B cell (primary cell): ENCODE measurements around the gene VLDLR. TPM values are rescaled to one million over a fixed set of nuclear protein-coding genes. Genes with fewer than 3 reads are reported as not detected.

Source experiments
- ATAC-seq: fragments of 200-7000 bp; cut with Tn5 transposase; one replicate; pipeline ENCODE4 v1.10.0; 2021; ENCODE audit warnings: low read depth, mild to moderate bottlenecking, moderate number of reproducible peaks, moderate library complexity
- CTCF ChIA-PET: fragments of 350-600 bp; sonication (Branson Sonifier 250); formaldehyde crosslinking; loops from one replicate; lab custom pipeline; 2021; ENCODE audit warnings: antibody characterized with exemption, inconsistent platforms; lab: Charles Lee
- POLR2A ChIA-PET: fragments of 350-600 bp; sonication (Branson Sonifier 250); formaldehyde crosslinking; loops from one replicate; lab custom pipeline; 2021; ENCODE audit warnings: antibody characterized with exemption; lab: Charles Lee
- DNase-seq: peaks from one replicate; pipeline ENCODE4 v3.0.0; 2013
- H2AFZ ChIP-seq: 2 replicates; pipeline ENCODE4 v1.6.1; 2012; ENCODE audit warnings: mild to moderate bottlenecking, low read depth, low read length; ENCODE audit not compliant: insufficient read depth, poor library complexity, severe bottlenecking
- H3K27ac ChIP-seq, 2 donors: 1 replicate in 1 of 2; 2 replicates in 1 of 2; pipeline ENCODE4 v1.5.1; 2012 to 2013; ENCODE audit warnings: low read length in 2 of 2, mild to moderate bottlenecking in 2 of 2, moderate library complexity in 1 of 2
- H3K27me3 ChIP-seq, 4 experiments: fragments of 200-600 bp in 1 of 4; sonication (generic) in 1 of 4; replicated peaks in 1 of 4; 1 replicate in 2 of 4; 2 replicates in 2 of 4; pipeline versions ENCODE4 v1.6.1 to v1.7.0; 2013 to 2016; ENCODE audit warnings: low read length in 3 of 4, mild to moderate bottlenecking in 2 of 4, mixed read lengths in 1 of 4, moderate library complexity in 1 of 4; ENCODE audit not compliant: insufficient read depth in 4 of 4, control insufficient read depth in 3 of 4; ENCODE audit errors: control extremely low read depth in 1 of 4
- H3K36me3 ChIP-seq, 2 experiments: replicated peaks in 1 of 2; 1 replicate in 1 of 2; 2 replicates in 1 of 2; pipeline versions ENCODE4 v1.6.1 to v1.7.1; 2013; ENCODE audit warnings: low read length in 1 of 2; ENCODE audit not compliant: insufficient read depth in 2 of 2, control insufficient read depth in 1 of 2; ENCODE audit errors: control extremely low read depth in 1 of 2, extremely low read depth in 1 of 2
- H3K4me1 ChIP-seq, 2 donors: fragments of 200-600 bp in 1 of 2; sonication (generic) in 1 of 2; 1 replicate in 1 of 2; 2 replicates in 1 of 2; pipeline versions ENCODE4 v1.5.1 to v1.6.1; 2013 to 2017; ENCODE audit warnings: low read length in 2 of 2; ENCODE audit not compliant: control insufficient read depth in 2 of 2, insufficient read depth in 2 of 2
- H3K4me2 ChIP-seq: replicated peaks from 2 replicates; pipeline ENCODE3; 2012; ENCODE audit warnings: mild to moderate bottlenecking, low read depth, low read length; ENCODE audit not compliant: poor library complexity, severe bottlenecking
- H3K4me3 ChIP-seq, 5 experiments: fragments of 200-600 bp in 1 of 5; sonication (generic) in 1 of 5; 1 replicate in 3 of 5; 2 replicates in 2 of 5; pipeline versions ENCODE4 v1.5.1 to v1.7.0; 2011 to 2016; ENCODE audit warnings: low read length in 4 of 5, mild to moderate bottlenecking in 4 of 5, low read depth in 2 of 5, control low read depth in 1 of 5, moderate library complexity in 1 of 5; ENCODE audit not compliant: insufficient read depth in 1 of 5; ENCODE audit errors: control extremely low read depth in 1 of 5, extremely low read depth in 1 of 5
- H3K79me2 ChIP-seq: fragments of 200-600 bp; sonication (generic); one replicate; pipeline ENCODE4 v1.6.0; 2016; ENCODE audit warnings: low read length; ENCODE audit not compliant: control insufficient read depth, insufficient read depth
- H3K9ac ChIP-seq: fragments of 200-600 bp; sonication (generic); 2 replicates; pipeline ENCODE4 v1.6.1; 2017; ENCODE audit warnings: mild to moderate bottlenecking, low read length, moderate library complexity
- H3K9me3 ChIP-seq, 3 donors: one replicate each; pipeline versions ENCODE4 v1.6.1 to v1.7.1; 2013; ENCODE audit warnings: low read length in 2 of 3; ENCODE audit not compliant: control insufficient read depth in 2 of 3, insufficient read depth in 1 of 3; ENCODE audit errors: control extremely low read depth in 1 of 3
- H4K20me1 ChIP-seq: 2 replicates; pipeline ENCODE4 v1.6.0; 2012; ENCODE audit warnings: mild to moderate bottlenecking, low read length; ENCODE audit not compliant: insufficient read depth, control insufficient read depth, poor library complexity, severe bottlenecking
- H3K27ac Mint-ChIP-seq: one replicate; pipeline ENCODE4 v1.8.0; 2021; ENCODE audit warnings: mixed read lengths
- H3K27me3 Mint-ChIP-seq: one replicate; pipeline ENCODE4 v1.8.0; 2021; ENCODE audit warnings: mixed read lengths
- H3K4me1 Mint-ChIP-seq: one replicate; pipeline ENCODE4 v1.8.0; 2021; ENCODE audit warnings: mixed read lengths
- H3K4me3 Mint-ChIP-seq: one replicate; pipeline ENCODE4 v1.8.0; 2021; ENCODE audit warnings: mixed read lengths
- H3K9me3 Mint-ChIP-seq: one replicate; pipeline ENCODE4 v1.8.0; 2022; ENCODE audit warnings: mixed read lengths; ENCODE audit not compliant: insufficient read depth
- EZH2 ChIP-seq: IDR thresholded peaks from 2 replicates; pipeline ENCODE4 v1.6.1; 2012; ENCODE audit warnings: borderline replicate concordance, low read depth, mild to moderate bottlenecking, moderate library complexity, low read length; ENCODE audit not compliant: insufficient read depth, poor library complexity, severe bottlenecking
- WGBS: methylation state at CpG from one replicate; pipeline ENCODE4 v1.1.5; 2013; ENCODE audit warnings: missing lambda C conversion rate; ENCODE audit not compliant: insufficient coverage; 5-methylcytosine and 5-hydroxymethylcytosine counted together
- intact Hi-C: fragments of 100-400 bp; cut with micrococcal nuclease; formaldehyde crosslinking; loops from one replicate; pipeline ENCODE4 v1.10.0; 2022
- polyA plus RNA-seq: library from polyadenylated mRNA; depleted of rRNA; stranded (reverse); fragments of >200 nt; gene quantifications from 2 replicates; pipeline ENCODE4 v1.2.3, GENCODE V29; 2012
- total RNA-seq, 2 donors: library from RNA; stranded (reverse); fragments of 120-200 nt in 1 of 2; gene quantifications; 1 replicate in 1 of 2; 2 replicates in 1 of 2; pipeline versions ENCODE4 v1.2.3 to v1.2.4, GENCODE V29; 2013 to 2022
- TF ChIP-seq, protein P1 (sequence below): fragments of 200-600 bp; IDR thresholded peaks from one replicate; pipeline ENCODE4 v1.8.0; 2022; ENCODE audit warnings: antibody characterized with exemption, mild to moderate bottlenecking

The VLDLR gene
- total and polyA plus RNA-seq, 2 donors (not counting 1 experiment from before 2014, with no cell fraction given): 0.03 TPM; not detected in 1

DNA sequence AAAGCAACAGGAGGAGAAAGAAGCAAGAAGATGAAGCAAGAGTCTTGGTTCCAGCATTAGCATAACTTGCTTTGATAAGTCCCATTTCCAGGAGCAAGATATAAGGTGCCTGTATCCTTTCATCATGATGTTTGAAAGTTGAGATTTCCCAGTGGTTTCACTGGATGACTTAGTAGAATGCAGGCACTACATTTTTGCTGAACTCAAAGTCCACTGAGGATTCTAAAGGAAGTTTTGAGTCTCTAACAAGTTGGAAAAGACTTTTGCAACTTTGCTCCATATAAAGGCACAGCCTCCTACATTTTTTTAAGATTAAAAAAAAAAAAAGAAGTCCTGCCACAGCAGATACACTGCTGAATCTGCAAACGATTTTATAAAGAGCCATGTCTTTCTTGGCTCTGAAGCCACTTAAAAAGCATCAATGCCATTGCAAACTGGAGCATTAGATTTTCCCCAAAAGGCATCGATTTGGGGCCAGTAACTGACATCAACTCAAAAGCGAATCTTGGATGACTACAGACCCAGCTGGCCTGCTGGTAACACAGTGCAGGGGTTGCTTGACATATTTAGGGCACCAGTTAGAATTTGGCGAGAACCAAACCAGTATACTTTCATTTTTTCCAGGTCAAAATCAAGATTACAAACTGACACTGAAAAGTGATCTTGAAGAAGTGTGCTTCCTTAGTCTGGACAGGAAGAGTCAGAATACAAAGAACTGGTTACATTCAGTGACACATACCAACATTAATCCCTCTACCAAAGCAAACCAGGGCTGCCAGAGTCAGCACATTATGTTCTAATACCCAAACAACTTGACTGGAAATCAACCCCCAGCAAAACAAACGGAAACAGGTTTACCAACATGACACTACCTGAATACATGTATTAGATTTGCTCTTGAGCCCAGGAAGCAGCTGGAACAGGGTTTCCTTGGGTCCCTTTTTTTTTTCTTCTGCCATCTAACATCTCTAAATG is 56.6 kb downstream of the VLDLR start:
- no peak overlapping the region for H3K9ac ChIP-seq
- H3K4me2 ChIP-seq: no peak overlapping the region
- no peak overlapping the region for H3K4me3 ChIP-seq
- WGBS: 82% methylated on average over 4 of the region's 5 CpGs
- H3K27me3 Mint-ChIP-seq: no peaks in the 10 kb centered on the region
- intact Hi-C loops: no loop called here
- no peaks in the 10 kb centered on the region for H3K4me1 Mint-ChIP-seq
- no peak overlapping the region for H3K27ac ChIP-seq
- H4K20me1 ChIP-seq: no peaks in the 10 kb centered on the region
- H3K27ac Mint-ChIP-seq: no peak overlapping the region
- TF ChIP-seq EZH2: no peak
- TF ChIP-seq, protein P1, sequence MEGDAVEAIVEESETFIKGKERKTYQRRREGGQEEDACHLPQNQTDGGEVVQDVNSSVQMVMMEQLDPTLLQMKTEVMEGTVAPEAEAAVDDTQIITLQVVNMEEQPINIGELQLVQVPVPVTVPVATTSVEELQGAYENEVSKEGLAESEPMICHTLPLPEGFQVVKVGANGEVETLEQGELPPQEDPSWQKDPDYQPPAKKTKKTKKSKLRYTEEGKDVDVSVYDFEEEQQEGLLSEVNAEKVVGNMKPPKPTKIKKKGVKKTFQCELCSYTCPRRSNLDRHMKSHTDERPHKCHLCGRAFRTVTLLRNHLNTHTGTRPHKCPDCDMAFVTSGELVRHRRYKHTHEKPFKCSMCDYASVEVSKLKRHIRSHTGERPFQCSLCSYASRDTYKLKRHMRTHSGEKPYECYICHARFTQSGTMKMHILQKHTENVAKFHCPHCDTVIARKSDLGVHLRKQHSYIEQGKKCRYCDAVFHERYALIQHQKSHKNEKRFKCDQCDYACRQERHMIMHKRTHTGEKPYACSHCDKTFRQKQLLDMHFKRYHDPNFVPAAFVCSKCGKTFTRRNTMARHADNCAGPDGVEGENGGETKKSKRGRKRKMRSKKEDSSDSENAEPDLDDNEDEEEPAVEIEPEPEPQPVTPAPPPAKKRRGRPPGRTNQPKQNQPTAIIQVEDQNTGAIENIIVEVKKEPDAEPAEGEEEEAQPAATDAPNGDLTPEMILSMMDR: no peak
- no peaks in the 10 kb centered on the region for H3K36me3 ChIP-seq
- no peak overlapping the region for H3K4me3 Mint-ChIP-seq
- H3K4me1 ChIP-seq: no peaks in the 10 kb centered on the region
- POLR2A ChIA-PET: no interaction called here
- DNase-seq (no peak), ATAC-seq (no peak)
- H3K9me3 ChIP-seq: no peaks in the 10 kb centered on the region
- H3K9me3 Mint-ChIP-seq: no peaks in the 10 kb centered on the region
- CTCF ChIA-PET: no interaction called here
- no peaks in the 10 kb centered on the region for H3K27me3 ChIP-seq
- H2AFZ ChIP-seq: no peak overlapping the region
- no peaks in the 10 kb centered on the region for H3K79me2 ChIP-seq

DNA sequence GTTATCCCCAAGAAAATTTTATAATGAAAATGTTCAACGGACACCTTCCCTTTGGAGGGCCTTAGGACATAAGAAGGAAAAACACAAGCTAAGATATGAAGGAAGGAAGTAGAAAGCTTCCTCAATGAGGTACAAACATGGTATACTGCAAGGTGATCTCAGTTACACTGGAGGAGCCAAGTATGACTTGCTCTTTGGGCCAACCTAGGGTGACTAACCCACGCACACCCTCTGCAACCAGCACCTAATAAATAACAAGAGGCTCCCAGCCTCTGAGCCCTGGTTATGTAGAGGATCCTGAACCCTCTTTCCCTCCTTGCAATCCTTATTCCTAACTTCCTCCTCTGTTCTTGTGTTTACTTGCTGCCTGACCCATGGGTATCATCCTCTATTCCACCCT is 57.4 kb downstream of the VLDLR start:
- CTCF ChIA-PET: interaction anchor here (0.7 kb wide), 1 partner anchor 438 kb away, joined by 3 read pairs; no protein-coding TSS in a partner anchor
- H3K27ac ChIP-seq: no peak overlapping the region
- ATAC-seq (no peak), DNase-seq (no peak)
- H3K4me3 ChIP-seq: no peak overlapping the region
- no peak overlapping the region for H3K4me3 Mint-ChIP-seq
- intact Hi-C loops: no loop called here
- H3K27ac Mint-ChIP-seq: no peak overlapping the region
- H3K79me2 ChIP-seq: no peaks in the 10 kb centered on the region
- H2AFZ ChIP-seq: no peak overlapping the region
- H3K4me2 ChIP-seq: no peak overlapping the region
- TF ChIP-seq, protein P1: no peak
- TF ChIP-seq EZH2: no peak
- H3K27me3 ChIP-seq: no peaks in the 10 kb centered on the region
- no peaks in the 10 kb centered on the region for H3K4me1 ChIP-seq
- no peaks in the 10 kb centered on the region for H3K9me3 ChIP-seq
- no peak overlapping the region for H3K9ac ChIP-seq
- no peaks in the 10 kb centered on the region for H4K20me1 ChIP-seq
- no peaks in the 10 kb centered on the region for H3K9me3 Mint-ChIP-seq
- no peaks in the 10 kb centered on the region for H3K27me3 Mint-ChIP-seq
- POLR2A ChIA-PET: no interaction called here
- no peaks in the 10 kb centered on the region for H3K4me1 Mint-ChIP-seq
- no peaks in the 10 kb centered on the region for H3K36me3 ChIP-seq
- WGBS: 92% methylated on average over 2 of the region's 2 CpGs
